GM12873 (cell line): ENCODE results near the gene VPS13A.

Experiments
- TF ChIP-seq, protein P1 (sequence below): IDR thresholded peaks from 2 replicates; pipeline ENCODE4 v1.5.1; 2012; ENCODE audit warnings: low read depth, mild to moderate bottlenecking, moderate library complexity, low read length, control low read depth; ENCODE audit not compliant: insufficient read depth; ENCODE audit errors: missing control alignments

VPS13A gene

DNA sequence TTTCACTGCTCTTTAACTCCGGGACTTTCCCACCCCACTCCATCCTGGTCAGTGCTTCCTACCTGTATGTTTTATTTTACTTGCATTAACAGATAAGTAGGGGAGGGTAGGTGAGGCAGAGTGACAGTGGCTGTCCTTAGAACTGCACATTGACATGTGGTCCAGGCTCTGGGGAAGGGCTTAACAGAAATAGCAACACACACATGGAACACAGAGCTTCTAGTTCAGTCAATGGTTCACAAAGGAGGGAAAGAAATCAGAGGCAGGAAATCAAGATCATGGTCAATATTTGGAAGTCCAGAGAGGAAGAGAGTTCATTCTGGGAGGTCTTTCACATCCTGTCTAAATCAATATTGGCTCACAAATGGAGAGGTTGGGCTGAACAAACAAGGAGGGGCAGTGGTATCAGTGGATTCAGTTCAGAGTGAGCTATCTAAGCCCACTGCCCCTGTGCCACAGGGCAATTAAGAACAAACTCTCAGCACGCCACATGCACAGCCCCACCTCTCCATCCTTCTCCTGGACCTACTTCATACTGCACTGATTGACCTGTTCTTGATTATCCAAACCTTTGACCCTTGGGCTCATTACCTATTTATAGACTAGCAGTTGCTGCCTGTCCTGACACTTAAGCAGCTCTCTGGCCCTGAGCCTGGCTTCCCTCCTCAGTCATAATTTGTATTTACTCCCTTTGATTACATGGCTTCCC lies 6.2 kb upstream of the VPS13A start:
- TF ChIP-seq, protein P1, sequence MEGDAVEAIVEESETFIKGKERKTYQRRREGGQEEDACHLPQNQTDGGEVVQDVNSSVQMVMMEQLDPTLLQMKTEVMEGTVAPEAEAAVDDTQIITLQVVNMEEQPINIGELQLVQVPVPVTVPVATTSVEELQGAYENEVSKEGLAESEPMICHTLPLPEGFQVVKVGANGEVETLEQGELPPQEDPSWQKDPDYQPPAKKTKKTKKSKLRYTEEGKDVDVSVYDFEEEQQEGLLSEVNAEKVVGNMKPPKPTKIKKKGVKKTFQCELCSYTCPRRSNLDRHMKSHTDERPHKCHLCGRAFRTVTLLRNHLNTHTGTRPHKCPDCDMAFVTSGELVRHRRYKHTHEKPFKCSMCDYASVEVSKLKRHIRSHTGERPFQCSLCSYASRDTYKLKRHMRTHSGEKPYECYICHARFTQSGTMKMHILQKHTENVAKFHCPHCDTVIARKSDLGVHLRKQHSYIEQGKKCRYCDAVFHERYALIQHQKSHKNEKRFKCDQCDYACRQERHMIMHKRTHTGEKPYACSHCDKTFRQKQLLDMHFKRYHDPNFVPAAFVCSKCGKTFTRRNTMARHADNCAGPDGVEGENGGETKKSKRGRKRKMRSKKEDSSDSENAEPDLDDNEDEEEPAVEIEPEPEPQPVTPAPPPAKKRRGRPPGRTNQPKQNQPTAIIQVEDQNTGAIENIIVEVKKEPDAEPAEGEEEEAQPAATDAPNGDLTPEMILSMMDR = no peak

DNA sequence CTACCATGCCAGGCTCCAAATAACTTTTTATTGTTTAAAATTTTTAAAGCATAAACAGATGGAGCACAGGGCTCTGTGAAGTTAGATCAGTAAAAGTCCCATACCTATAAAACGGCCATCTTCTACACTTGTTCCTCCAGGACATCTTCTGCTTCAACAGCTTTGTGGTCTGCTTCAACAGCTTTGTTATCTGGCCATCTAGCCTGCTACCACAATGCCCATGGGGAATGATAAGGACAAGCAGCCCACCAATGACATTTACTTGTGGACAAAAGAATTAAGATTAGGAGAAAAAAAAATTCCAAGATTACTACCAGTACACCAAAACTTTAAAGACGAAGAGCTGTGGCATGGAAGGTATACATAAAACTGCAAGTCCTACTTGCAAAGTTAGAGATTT lies 2.2 kb upstream of the VPS13A start:
- TF ChIP-seq, protein P1 = no peak

DNA sequence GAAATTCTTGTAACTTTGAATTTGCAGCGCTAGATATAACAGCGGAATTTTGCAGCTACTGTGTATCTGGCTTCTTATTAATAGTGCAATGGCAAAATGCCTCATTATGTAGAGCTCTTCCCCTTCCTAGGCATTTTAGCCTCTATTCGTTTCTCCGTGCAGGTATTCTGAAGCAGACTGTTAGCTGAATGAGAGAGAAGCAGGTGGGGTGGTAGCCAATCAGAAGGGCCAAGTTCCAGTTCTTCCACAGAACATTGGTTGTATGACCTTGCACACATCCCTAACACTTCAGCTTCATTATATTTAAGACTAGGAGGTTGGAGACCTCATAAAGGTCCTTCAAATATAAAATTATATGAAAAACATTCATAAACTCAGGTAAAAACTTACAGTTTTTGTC lies 1.2 kb upstream of the VPS13A start:
- TF ChIP-seq, protein P1 = no peak

DNA sequence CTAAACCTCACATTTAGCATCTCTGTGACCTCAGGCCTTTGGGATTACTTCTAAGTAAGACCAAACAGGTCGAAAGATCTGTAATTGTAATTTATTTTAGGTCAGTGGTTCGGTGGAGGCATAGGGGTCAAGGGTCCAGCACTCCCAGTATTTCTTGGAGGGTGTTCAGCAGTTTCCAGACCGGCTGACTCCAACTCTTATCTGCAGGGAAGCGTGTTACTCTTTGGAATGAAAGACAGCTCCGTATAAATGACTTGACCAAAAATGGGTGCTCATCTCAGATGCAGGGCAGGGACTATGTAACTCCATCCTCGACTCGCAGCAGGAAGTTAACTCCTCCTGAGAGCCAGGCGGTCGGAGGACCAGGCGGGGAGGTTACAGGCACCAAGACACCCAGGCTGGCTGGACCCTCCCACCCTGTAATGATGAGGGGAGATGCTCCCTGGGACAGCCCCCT lies 620 bp upstream of the VPS13A start:
- TF ChIP-seq, protein P1 = no peak

DNA sequence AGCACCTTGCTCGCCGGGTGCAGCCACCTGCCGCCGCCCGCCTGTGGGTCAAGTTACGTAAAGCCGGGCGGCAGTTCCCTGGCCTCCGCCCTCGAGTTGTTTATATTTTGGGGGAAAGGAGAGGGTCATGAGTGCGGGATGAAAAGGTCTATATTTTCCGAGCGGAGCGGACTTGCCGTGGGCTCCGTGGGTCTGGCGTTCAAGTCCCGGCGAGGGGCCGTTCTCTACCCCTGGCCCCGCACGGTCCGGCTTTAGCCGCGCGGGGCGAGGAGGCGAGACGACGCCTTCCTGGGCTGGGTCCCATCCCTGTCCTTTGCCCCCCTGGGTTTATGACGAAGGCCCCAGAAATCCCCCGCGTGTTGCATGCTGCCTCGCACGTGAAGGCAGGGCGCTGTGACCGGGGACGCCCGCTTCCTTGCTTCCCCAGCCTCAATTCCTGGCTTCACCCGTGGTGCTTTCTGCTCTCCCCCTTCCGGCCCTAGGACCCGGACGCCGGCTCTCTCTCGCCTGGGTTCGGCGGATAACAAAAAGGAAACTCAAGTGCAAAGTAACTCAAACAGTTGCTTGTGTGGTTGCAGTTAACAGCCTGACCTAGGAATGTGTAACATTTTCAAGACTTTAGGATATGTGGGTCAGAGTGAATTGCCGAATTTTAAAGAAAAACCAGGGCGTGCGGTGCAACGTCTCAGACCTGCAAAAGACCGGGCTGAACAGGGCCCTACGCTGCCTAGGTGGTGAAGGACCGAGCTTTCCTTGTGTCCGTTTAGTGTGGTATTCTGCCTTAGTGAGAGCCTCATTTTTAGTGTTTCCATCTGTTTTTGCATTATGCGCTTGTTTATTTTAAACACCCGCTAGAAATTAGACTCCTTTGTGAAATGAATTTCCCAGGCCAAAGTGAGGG lies 810 bp downstream of the VPS13A start:
- TF ChIP-seq, protein P1 = no peak

DNA sequence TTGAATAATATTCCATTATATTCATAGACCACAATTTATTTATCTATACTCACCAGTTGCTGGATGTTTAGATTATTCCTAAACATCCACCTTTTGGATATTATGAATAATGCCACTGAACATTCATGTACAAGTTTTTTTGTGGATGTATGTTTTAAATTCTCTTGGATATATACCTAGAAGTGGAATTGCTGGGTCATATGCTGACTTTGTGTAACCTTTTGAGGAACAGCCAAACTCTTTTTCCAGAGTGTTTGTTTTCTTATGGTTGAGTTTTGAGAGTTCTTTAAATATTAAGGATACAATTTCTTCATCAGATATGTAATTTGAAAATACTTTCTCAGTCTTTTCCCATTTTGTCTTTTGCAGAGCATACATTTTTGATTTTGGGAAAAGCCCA lies 2.7 kb downstream of the VPS13A start:
- TF ChIP-seq, protein P1 = no peak

DNA sequence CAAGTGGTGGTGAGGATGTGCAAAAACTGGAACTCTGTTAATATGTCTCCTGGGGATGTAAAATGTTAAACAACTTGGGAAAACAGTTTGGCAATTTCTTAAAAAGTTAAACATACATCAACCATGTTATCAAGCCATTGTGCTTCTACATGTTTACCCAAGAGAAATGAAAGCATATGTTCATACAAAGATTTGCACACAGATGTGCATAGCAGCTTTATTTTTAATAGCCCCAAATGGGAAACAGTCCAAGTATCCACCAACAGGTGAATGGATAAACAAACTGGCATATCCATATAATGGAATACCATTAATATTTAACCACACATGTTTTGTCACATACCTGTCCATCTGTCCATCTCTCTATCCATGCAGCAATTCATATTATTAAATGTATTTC lies 6.2 kb downstream of the VPS13A start:
- TF ChIP-seq, protein P1 = no peak
